HG03378 (cell line): ENCODE measurements around the gene CHRNE.
"Not testable (repeated sequence)": the region's sequence is repeated elsewhere in the genome, so short reads cannot be mapped to it uniquely, and the experiment has no call there.

ENCODE experiments used
- ATAC-seq: cut with Tn5 transposase; IDR thresholded peaks from one replicate; pipeline ENCODE4 v1.9.1; 2021; ENCODE audit warnings: mild to moderate bottlenecking, moderate library complexity; ENCODE audit not compliant: unreplicated experiment

CHRNE gene

GRCh38 chr17:4939796-4940554 is 37.1 kb upstream of the CHRNE start, which contains the start of the genes RNF167 and SLC25A11:
Gene RNF167, plus strand, starts transcription at chr17:4940268. Its CDS starts 642 bp downstream, at chr17:4940910.
Gene SLC25A11, minus strand, starts transcription at chr17:4940046. Its CDS starts 136 bp downstream, at chr17:4939910.
- peak; percentile 77 for ATAC-seq

GRCh38 chr17:4939546-4939795 is 36.6 kb upstream of the CHRNE start:
- ATAC-seq = peak; percentile 6

DNA sequence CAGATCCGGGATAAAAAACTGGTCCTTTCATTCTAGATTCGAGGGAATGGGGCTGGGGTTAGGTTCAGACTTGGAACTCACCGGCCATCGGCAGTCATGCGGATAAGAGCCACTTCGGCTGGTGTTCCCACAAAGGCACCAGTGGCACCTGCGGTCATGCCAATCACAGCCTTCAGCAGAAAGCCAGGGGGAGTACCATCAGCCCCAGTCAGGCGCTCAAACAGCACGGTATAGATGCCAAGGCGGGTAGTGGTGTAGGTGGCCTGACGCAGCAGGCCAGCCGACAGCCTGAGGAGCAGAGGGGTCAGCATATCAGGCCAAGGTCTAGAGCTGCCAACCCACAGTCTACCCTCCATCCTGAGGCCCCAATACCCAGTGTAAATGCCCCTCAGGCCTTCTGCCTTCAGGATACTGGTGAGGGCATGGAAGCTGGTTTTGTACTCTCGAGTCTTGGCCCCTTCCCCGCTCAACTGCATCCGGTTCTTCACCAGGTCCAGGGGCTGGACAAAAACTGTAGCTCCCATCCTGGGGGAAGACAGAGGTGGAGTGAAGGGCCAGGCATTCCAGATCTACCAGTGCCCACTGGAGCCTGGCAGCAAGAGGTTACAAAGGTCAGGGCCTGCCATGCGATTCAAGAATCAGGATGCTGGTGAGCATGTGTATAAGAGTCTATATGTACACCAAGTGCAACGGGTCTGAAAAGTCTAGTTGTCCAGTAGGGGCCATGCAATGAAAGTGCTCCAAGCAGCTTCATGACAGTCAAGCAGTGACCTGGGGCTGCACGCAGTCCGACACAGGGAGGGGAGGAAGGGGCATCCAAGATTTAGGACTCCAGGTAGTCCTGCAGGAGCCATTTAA is 36.0 kb upstream of the CHRNE start:
- ATAC-seq = no peak

GRCh38 chr17:4938069-4938491 is 35.2 kb upstream of the CHRNE start:
- no peak for ATAC-seq

DNA sequence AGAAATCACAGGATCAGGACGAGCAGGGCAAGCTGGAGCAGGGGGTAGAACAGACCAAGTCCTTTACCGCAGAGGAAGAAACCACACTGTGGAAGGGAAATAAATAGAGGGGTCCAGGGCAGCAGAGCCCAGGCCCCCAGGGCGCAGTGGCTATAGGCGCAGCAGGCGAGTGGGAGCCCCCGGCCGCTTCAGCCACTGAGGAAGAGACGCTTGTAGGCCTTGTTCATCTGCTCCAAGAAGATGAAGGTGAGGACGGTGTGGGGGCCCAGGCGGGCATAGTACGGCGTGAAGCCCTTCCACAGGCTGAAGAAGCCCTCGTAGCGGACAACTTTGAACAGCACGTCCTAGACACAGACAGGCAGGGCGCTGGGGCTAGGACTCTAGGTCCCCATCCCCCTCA is 34.7 kb upstream of the CHRNE start:
- no peak for ATAC-seq

- ATAC-seq = no peak
Measured at GRCh38 chr17:4936436-4936835, 33.5 kb upstream of the CHRNE start.

GRCh38 chr17:4935650-4936049 is 32.8 kb upstream of the CHRNE start:
- no peak for ATAC-seq

GRCh38 chr17:4934173-4934979 is 31.5 kb upstream of the CHRNE start:
- ATAC-seq = no peak

DNA sequence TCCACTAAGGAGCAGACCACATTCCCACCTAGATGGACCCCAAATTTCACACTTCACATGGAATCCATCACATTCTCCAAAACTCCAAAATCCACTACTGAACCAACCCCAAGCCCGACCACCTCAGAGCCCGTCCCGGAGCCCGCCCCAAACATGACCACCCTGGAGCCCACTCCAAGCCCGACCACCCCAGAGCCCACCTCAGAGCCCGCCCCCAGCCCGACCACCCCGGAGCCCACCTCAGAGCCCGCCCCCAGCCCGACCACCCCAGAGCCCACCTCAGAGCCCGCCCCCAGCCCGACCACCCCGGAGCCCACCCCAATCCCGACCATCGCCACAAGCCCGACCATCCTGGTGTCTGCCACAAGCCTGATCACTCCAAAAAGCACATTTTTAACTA is 30.7 kb upstream of the CHRNE start:
- no peak for ATAC-seq

DNA sequence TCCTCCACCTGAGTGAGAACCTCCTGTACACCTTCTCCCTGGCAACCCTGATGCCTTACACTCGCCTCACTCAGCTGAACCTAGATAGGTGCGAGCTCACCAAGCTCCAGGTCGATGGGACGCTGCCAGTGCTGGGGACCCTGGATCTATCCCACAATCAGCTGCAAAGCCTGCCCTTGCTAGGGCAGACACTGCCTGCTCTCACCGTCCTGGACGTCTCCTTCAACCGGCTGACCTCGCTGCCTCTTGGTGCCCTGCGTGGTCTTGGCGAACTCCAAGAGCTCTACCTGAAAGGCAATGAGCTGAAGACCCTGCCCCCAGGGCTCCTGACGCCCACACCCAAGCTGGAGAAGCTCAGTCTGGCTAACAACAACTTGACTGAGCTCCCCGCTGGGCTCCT is 29.9 kb upstream of the CHRNE start:
- no peak for ATAC-seq

- ATAC-seq = no peak
Measured at GRCh38 chr17:4931963-4932362, 29.1 kb upstream of the CHRNE start, which contains the start of gene GP1BA. Gene GP1BA, plus strand, starts transcription at chr17:4932277. Its CDS starts 328 bp downstream, at chr17:4932605.

- ATAC-seq = no peak
Measured at GRCh38 chr17:4928881-4929280, 26.0 kb upstream of the CHRNE start.

DNA sequence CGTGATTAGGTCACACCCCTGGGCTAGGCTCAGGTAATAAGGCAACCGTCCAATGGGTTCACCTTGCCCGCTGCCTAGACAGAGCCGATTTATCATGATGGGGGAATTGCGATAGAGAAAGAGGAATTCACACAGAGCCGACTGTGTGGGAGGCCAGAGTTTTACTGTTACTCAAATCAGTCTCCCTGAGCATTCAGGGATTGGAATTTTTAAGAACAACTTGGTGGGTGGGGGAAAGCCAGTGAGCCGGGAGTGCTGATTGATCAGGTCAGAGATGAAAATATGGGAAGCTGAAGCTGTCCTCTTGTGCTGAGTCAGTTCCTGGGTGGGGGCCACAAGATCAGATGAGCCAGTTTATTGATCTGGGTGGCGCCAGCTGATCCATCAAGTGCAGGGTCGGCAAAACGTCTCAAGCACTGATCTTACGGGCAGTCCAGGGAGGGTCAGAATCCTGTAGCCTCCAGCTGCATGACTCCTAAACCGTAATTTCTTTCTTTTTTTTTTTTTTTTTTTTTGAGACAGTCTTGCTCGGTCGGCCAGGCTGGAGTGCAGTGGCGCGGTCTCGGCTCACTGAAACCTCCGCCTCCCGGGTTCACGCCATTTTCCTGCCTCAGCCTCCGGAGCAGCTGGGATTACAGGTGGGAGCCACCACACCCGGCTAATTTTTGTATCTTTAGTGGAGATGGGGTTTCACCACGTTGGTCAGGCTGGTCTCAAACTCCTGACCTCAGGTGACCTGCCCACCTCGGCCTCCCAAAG is 23.9 kb upstream of the CHRNE start:
- not testable (repeated sequence) for ATAC-seq

- no peak for ATAC-seq
Measured at GRCh38 chr17:4921320-4921719, 18.4 kb upstream of the CHRNE start.

DNA sequence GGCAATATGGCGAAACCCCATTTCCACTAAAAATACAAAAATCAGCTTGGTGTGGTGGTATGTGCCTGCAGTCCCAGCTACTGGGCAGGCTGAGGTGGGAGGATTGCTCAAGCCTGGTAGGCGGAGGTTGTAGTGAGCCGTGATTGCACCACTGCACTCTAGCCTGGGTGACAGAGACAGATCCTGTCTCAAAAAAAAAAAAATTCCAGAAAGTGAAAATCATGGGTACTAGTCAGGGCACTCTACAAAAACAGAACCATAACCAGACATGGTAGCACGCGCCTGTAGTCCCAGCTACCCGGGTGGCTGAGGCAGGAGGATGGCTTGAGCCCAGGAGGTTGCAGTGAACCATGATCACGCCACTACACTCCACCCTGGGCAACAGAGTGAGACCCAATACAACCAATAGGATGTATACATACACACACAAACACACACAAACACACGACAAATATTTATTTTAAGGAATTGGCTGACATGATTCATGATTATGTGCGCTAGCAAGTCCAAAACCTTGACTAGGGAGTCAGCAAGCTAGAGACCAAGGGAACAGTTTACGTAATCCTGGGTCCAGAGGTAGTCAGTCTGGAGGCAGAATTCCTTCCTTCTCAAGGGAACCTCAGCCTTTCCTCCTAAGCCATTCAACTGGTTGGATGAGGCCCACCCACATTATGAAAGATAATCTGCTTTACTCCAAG is 17.6 kb upstream of the CHRNE start:
- no peak for ATAC-seq

GRCh38 chr17:4919511-4920047 is 16.7 kb upstream of the CHRNE start:
- ATAC-seq = no peak

GRCh38 chr17:4914551-4914950 is 11.7 kb upstream of the CHRNE start:
- not testable (repeated sequence) for ATAC-seq

DNA sequence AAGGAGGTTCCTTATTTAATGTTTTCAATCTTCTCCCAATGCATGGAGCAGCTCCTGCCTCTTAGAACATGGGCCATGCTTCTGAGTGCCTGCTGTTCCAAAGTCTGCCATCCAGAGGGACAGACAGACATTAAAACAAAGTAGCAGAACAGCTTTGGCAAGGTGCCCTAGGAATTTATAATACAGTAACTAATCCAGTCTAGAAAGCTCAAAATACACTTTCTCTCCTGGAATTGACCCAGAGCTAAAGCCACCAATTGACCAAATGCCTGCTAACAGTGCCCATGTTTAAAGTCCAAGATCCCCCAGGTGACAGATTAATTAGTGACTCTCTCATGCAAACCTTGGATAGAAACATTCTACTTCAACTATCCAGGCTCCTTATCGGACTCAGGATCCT is 11.1 kb upstream of the CHRNE start:
- ATAC-seq = no peak

GRCh38 chr17:4908711-4909496 is 6.0 kb upstream of the CHRNE start:
- no peak for ATAC-seq
